ENCODE data around the gene HNF4A. TPM values are rescaled to one million over a fixed set of nuclear protein-coding genes. Genes with fewer than 3 reads are reported as not detected.

Gene HNF4A
- total and polyA plus RNA-seq, 7 donors: 0.03 to 0.13 (median 0.03) TPM; not detected in 4

GRCh38 chr20:44427804-44428173 is 72.3 kb downstream of the HNF4A start:
- Histone ChIP-seq H3K9me3 (no peaks in the 10 kb centered on the region), H3K27ac (no peak overlapping the region), H3K4me1 (no peaks in the 10 kb centered on the region), H3K4me3 (no peak overlapping the region), H3K36me3 (ENCODE audit: insufficient read depth in 1 of 2, low read depth in 1 of 2) (no peaks in the 10 kb centered on the region), H3K27me3 (ENCODE audit: insufficient read depth in 3 of 3, low read length in 2 of 3) (peaks cover 0 to 17% (median 6%) of the 10 kb centered on the region in 3 donors)
- ATAC-seq: no peak
- 67 to 84% (median 79%) methylated on average over 3 of the region's 3 CpGs for WGBS, 3 donors
- intact Hi-C loops (cut with DNase I): no loop called here
- TF ChIP-seq CTCF (IDR thresholded peaks at IDR 0.05): no peak
- no peak for DNase-seq

GRCh38 chr20:44428174-44429016 is 72.9 kb downstream of the HNF4A start:
- H3K27ac ChIP-seq: no peak overlapping the region
- DNase-seq: no peak
- TF ChIP-seq CTCF (IDR thresholded peaks at IDR 0.05): no peak
- no peaks in the 10 kb centered on the region for H3K4me1 ChIP-seq
- H3K36me3 ChIP-seq (ENCODE audit: insufficient read depth in 1 of 2, low read depth in 1 of 2): no peaks in the 10 kb centered on the region
- H3K9me3 ChIP-seq: no peaks in the 10 kb centered on the region
- intact Hi-C loops (cut with DNase I): no loop called here
- H3K27me3 ChIP-seq (ENCODE audit: insufficient read depth in 3 of 3, low read length in 2 of 3): peaks cover 0 to 17% (median 6%) of the 10 kb centered on the region in 3 donors
- no peak overlapping the region for H3K4me3 ChIP-seq
- no peak for ATAC-seq
- WGBS, 3 donors: 84 to 86% (median 86%) methylated on average over 8 of the region's 8 CpGs

GRCh38 chr20:44429017-44429339 is 73.5 kb downstream of the HNF4A start:
- H3K27ac ChIP-seq: no peak overlapping the region
- H3K9me3 ChIP-seq: no peaks in the 10 kb centered on the region
- H3K4me1 ChIP-seq: no peaks in the 10 kb centered on the region
- no peaks in the 10 kb centered on the region for H3K36me3 ChIP-seq (ENCODE audit: insufficient read depth in 1 of 2, low read depth in 1 of 2)
- WGBS, 3 donors: 25 to 46% (median 32%) methylated on average over 2 of the region's 2 CpGs
- ATAC-seq (no peak), DNase-seq (no peak)
- no peak overlapping the region for H3K4me3 ChIP-seq
- peaks cover 0 to 12% (median 6%) of the 10 kb centered on the region in 3 donors for H3K27me3 ChIP-seq (ENCODE audit: insufficient read depth in 3 of 3, low read length in 2 of 3)
- intact Hi-C loops (cut with DNase I): no loop called here
- no peak for TF ChIP-seq CTCF (IDR thresholded peaks at IDR 0.05)

GRCh38 chr20:44429419-44430269 is 74.1 kb downstream of the HNF4A start:
- Histone ChIP-seq H3K9me3 (no peaks in the 10 kb centered on the region), H3K36me3 (ENCODE audit: insufficient read depth in 1 of 2, low read depth in 1 of 2) (no peaks in the 10 kb centered on the region), H3K27me3 (ENCODE audit: insufficient read depth in 3 of 3, low read length in 2 of 3) (peaks cover 0 to 12% (median 6%) of the 10 kb centered on the region in 3 donors), H3K27ac (no peak overlapping the region), H3K4me1 (no peaks in the 10 kb centered on the region), H3K4me3 (no peak overlapping the region)
- 78 to 84% (median 84%) methylated on average over 16 to 17 of the region's 17 CpGs for WGBS, 3 donors
- TF ChIP-seq CTCF (IDR thresholded peaks at IDR 0.05): no peak
- no peak for DNase-seq
- no peak for ATAC-seq
- intact Hi-C loops (cut with DNase I): no loop called here

Data from psoas muscle (tissue), 8 donors.